ENCODE measurements around the gene AFDN.
"Not testable (repeated sequence)": the region's sequence is repeated elsewhere in the genome, so short reads cannot be mapped to it uniquely, and the experiment has no call there.

Gene AFDN

GRCh38 chr6:167996424-167997199 lies 169.9 kb downstream of the AFDN start:
- in situ Hi-C loops (cut with HindIII; ENCODE audit: low sequenced_read_pairs): no loop called here

- in situ Hi-C loops (cut with HindIII; ENCODE audit: low sequenced_read_pairs): no loop called here
These were observed 170.9 kb downstream of the AFDN start, which contains the start of gene KIF25 for GRCh38 chr6:167997642-167998041. Gene KIF25, plus strand, starts transcription at chr6:167997671. Its CDS starts 31,915 bp downstream, at chr6:168029586.

GRCh38 chr6:167998215-167998614 lies 171.5 kb downstream of the AFDN start:
- in situ Hi-C loops (cut with HindIII; ENCODE audit: low sequenced_read_pairs): no loop called here

GRCh38 chr6:168000198-168001028 lies 173.7 kb downstream of the AFDN start:
- in situ Hi-C loops (cut with HindIII; ENCODE audit: low sequenced_read_pairs): no loop called here

- in situ Hi-C loops (cut with HindIII; ENCODE audit: low sequenced_read_pairs): no loop called here
These were observed 174.3 kb downstream of the AFDN start for GRCh38 chr6:168001029-168001332.

GRCh38 chr6:168001514-168001913 lies 174.8 kb downstream of the AFDN start:
- in situ Hi-C loops (cut with HindIII; ENCODE audit: low sequenced_read_pairs): not testable (repeated sequence)

- in situ Hi-C loops (cut with HindIII; ENCODE audit: low sequenced_read_pairs): no loop called here
These were observed 176.1 kb downstream of the AFDN start for GRCh38 chr6:168002804-168003203.

- in situ Hi-C loops (cut with HindIII; ENCODE audit: low sequenced_read_pairs): no loop called here
These were observed 177.3 kb downstream of the AFDN start for GRCh38 chr6:168004023-168004422.

GRCh38 chr6:168004945-168005344 lies 178.2 kb downstream of the AFDN start:
- in situ Hi-C loops (cut with HindIII; ENCODE audit: low sequenced_read_pairs): no loop called here

GRCh38 chr6:168005796-168006195 lies 179.1 kb downstream of the AFDN start:
- in situ Hi-C loops (cut with HindIII; ENCODE audit: low sequenced_read_pairs): no loop called here

GRCh38 chr6:168007592-168008338 lies 181.1 kb downstream of the AFDN start:
- in situ Hi-C loops (cut with HindIII; ENCODE audit: low sequenced_read_pairs): no loop called here

GRCh38 chr6:168009331-168009730 lies 182.6 kb downstream of the AFDN start:
- in situ Hi-C loops (cut with HindIII; ENCODE audit: low sequenced_read_pairs): no loop called here

- in situ Hi-C loops (cut with HindIII; ENCODE audit: low sequenced_read_pairs): no loop called here
These were observed 184.6 kb downstream of the AFDN start for GRCh38 chr6:168011291-168011690.

- in situ Hi-C loops (cut with HindIII; ENCODE audit: low sequenced_read_pairs): no loop called here
These were observed 185.9 kb downstream of the AFDN start for GRCh38 chr6:168012431-168013249.

- in situ Hi-C loops (cut with HindIII; ENCODE audit: low sequenced_read_pairs): no loop called here
These were observed 186.7 kb downstream of the AFDN start for GRCh38 chr6:168013250-168013915.

GRCh38 chr6:168014428-168014827 lies 187.7 kb downstream of the AFDN start:
- in situ Hi-C loops (cut with HindIII; ENCODE audit: low sequenced_read_pairs): no loop called here

GRCh38 chr6:168015009-168015408 lies 188.3 kb downstream of the AFDN start:
- in situ Hi-C loops (cut with HindIII; ENCODE audit: low sequenced_read_pairs): no loop called here

GRCh38 chr6:168015482-168016175 lies 188.9 kb downstream of the AFDN start:
- in situ Hi-C loops (cut with HindIII; ENCODE audit: low sequenced_read_pairs): no loop called here

GRCh38 chr6:168016176-168016620 lies 189.5 kb downstream of the AFDN start:
- in situ Hi-C loops (cut with HindIII; ENCODE audit: low sequenced_read_pairs): no loop called here

All from DLD1 (cell line).